ENCODE data around the gene DBN1.
A peak's percentile ranks its signal among the peaks of the same experiment; 100 is the strongest.

DNA sequence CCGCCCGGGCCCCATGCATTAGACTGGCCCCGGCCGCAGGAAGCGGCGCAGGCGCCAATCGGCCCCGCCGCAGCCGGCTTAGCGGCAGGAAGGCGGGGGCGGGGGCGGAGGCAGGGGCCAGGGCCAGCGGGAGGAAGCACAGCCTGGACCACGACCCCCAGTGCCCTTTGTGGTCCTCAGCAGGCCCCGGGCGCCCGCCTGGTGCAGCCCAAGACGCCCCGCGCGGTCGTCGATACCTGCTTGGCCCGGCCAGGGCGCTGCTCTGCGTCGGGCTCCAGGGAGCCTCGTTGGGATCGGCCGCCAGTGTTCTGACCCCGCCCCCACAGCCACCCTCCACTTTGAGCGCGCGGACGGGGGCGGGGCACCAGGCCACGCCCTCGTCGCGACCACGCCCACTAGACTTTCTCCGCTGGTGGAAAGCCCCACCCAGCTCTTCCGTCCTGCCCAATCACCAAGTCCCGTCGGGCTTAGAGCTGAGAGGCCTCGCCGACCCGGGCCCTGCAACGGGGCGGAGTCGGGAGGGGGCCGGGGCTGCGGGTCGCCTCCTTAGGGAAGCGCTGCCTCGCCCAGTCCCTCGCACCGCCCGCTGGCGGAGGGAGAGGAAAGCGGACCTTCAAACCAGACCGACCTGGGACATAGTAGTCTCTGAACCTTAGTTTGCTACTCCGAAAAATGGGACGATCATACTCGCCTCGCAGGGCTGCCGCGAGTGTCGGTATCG lies 24.0 kb upstream of the DBN1 start, which contains the start of gene PDLIM7:
- TF ChIP-seq CTCF (IDR thresholded peaks at IDR 0.05) (peak in 3 of 5 experiments; percentile 13 to 50 (median 30)), POLR2A (IDR thresholded peaks at IDR 0.05) (peak; percentile 87 to 96), EP300 (IDR thresholded peaks at IDR 0.05) (peak in 1 of 2 donors; percentile 95)

Data from tibial nerve (tissue), 4 donors.